Renal cortical epithelial cell (primary cell): ENCODE data around the gene TESMIN. TPM values are rescaled to one million over a fixed set of nuclear protein-coding genes. Genes with fewer than 3 reads are reported as not detected.

ENCODE experiments used
- DNase-seq: peaks from one replicate; pipeline ENCODE4 v3.0.0-alpha.2; 2011; ENCODE audit warnings: low read depth
- total RNA-seq: library from RNA; depleted of rRNA; stranded (reverse); fragments of >200 nt; gene quantifications from 2 replicates; pipeline ENCODE4 v1.2.3, GENCODE V29; 2014

The TESMIN gene
- total RNA-seq, 1 donor from 2014 or later = 2.9 TPM

GRCh38 chr11:68683536-68684384 is 67.6 kb downstream of the TESMIN start:
- no peak for DNase-seq

GRCh38 chr11:68683121-68683520 is 68.2 kb downstream of the TESMIN start:
- no peak for DNase-seq

DNA sequence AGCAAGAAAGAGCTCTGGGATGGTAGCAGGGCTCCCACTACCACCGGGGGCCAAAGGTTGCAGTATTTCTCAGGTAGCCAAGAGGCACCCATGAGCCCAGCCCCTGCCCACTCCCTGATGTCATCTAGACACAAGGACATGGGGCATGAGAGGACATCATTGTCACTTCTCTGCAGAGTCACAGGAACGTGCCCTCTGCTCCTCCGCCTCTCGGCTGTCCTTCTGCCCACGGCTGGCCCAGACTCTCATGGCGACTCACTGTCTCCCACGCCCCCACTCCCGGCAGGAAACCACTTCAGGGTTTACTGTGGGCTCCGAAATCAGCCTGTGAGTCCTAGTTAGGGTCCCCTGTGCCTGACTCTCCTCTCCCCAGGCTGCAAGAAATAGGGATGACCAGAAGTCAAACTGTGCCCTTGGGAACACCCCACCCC is 68.8 kb downstream of the TESMIN start:
- no peak for DNase-seq

DNA sequence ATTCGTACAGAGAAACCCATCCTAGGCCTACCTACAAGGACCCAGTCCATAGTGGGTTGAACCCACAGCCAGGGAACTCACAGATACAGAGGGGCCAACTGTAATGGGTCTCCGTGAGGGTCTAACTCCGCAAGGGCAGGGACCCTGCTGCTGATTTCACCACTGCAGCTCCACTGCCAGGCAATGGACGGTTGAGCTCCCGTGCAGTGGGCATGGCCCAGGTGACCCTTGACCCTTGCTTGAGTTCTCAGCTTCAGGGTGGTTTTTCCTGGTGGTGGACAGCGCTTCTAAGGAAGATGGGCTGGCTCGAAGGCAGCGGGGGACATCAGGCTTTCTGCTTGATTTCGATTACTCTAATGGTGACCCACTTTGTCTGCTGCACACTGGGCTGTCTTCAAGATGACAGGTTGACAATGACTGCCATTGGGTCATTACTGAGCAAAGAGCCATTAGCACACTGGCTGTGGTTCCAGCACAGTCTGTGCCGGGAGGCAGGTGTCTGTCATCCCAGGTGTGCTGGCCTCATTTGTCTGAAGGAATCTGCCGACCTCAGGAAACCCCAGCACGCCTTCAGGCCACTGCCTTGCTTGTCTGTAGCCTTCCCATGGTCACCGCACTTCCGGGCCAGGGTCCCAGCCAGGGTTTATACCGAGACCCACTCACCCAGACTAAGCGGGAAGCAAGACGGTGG is 70.6 kb downstream of the TESMIN start:
- DNase-seq = no peak

GRCh38 chr11:68678031-68678441 is 73.3 kb downstream of the TESMIN start:
- DNase-seq = no peak

DNA sequence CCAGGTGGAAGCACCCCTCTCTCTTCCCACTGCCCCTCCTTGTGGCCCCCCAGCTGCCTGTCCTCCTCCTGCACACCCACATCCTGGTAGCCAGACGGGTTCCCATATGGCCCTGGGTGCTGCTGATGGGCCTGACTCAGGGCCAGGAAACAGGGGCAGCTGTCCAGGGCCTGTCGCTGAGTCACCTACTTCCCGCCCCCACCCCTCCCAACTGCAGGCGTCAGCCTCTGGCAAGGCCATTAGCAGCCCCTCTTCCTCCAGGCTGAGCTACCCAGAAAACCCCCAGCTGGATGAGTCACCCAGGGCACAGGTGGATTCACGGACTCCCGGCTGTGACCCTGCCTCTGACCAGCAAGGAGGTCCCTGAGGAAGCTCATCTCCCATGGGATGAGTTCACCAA is 73.9 kb downstream of the TESMIN start:
- DNase-seq = peak; percentile 88

- DNase-seq = no peak
Measured at GRCh38 chr11:68674461-68674860, 76.9 kb downstream of the TESMIN start.

- no peak for DNase-seq
Measured at GRCh38 chr11:68673991-68674390, 77.3 kb downstream of the TESMIN start.

DNA sequence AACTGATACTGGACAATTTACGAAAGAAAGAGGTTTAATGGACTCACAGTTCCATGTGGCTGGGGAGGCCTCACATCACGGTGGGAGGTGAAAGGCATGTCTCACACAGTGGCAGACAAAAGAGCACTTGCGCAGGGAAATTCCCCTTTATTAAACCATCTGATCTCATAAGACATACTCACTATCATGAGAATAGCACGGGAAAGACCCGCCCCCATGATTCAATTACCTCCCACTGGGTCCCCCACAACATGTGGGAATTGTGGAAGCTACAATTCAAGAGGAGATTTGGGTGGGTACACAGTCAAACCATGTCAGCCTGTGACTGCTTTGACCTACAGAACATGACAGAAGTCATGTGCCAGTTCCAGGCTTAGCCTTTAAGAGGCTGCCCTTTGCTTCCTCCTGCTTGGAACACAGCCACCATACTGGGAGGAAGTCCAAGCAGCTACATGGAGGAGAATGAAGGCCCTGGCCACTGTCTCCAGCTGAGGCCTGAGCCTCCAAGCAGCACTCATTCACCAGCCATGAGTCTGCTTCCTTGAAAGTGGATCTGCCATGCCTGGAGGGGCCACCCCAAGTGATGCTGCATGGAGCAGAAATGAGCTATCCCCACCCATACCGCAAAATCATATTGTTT is 77.9 kb downstream of the TESMIN start:
- no peak for DNase-seq

DNA sequence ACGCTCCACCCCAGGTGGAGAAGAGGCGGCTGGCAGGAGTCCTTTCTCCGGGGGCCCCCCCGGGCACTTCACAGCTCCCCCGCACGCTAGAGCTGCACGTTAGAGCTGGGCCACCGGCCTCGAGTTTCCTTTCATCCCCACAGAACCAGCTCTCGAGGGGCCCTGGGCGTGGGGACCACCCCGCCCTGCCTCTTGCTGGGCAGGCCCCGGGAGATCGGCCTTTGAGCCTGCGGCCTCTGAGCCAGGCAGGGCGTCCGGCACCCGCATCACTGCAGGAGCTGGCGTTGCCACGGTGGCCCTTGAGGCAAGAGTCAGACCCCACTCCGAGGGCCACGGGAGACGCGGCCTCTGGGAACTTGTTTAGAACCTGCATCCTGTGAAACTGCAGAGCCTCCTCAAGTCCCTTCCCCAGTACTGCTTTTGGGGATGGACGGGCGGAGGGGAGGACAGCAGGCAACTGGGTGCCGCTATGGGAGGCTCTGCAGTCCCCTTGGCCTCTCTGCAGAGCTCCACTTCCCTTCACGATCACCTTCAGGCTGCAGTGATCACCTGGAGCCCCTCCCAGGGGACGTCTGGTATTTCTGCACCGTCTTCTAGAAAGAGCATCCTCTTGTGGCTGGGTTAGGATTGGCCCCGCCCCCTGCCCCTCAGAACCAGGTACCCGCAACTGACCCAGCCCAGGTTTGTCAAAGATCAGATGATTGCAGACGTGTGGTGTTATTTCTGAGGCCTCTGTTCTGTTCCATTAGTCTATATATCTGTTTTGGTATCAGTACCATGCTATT is 80.9 kb downstream of the TESMIN start:
- DNase-seq = no peak

DNA sequence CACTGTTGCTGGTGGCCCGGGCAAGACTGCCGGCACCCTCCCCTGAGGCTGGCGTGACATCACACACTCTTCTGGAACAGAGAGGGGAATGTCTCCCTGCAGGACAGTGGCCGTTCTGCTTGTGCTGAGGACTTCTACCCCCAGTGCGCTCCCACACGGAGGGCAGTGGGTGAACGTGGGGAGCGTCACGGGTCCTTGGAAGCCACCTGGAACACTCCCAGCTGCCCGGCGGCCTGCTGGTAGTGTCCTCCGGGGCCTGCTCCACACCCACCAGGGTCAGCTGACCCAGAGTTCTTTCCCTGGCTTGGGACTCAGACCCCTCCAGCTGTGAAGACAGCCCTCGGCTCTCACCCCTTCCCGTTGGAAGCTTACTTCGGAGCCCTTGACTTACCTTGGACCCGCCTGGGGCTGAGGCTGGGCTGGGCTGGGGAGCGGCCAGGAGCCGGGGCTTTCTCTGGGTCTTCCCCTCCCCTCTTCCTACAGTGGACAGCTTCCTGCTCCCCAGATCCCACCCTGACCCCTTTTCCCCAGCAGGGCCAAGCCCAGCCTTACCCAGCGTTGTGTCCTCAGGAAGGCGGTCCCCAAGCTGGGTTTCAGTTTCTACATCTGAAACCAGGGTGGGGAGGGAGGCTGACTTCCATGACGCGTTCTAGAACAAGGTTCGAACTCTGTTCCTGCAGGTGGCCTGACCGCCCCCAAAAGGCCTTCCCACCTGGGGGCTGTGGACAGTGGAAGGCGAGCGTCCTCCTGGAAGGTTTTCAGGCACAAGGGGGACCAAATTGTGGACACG is 81.8 kb downstream of the TESMIN start:
- DNase-seq = no peak

DNA sequence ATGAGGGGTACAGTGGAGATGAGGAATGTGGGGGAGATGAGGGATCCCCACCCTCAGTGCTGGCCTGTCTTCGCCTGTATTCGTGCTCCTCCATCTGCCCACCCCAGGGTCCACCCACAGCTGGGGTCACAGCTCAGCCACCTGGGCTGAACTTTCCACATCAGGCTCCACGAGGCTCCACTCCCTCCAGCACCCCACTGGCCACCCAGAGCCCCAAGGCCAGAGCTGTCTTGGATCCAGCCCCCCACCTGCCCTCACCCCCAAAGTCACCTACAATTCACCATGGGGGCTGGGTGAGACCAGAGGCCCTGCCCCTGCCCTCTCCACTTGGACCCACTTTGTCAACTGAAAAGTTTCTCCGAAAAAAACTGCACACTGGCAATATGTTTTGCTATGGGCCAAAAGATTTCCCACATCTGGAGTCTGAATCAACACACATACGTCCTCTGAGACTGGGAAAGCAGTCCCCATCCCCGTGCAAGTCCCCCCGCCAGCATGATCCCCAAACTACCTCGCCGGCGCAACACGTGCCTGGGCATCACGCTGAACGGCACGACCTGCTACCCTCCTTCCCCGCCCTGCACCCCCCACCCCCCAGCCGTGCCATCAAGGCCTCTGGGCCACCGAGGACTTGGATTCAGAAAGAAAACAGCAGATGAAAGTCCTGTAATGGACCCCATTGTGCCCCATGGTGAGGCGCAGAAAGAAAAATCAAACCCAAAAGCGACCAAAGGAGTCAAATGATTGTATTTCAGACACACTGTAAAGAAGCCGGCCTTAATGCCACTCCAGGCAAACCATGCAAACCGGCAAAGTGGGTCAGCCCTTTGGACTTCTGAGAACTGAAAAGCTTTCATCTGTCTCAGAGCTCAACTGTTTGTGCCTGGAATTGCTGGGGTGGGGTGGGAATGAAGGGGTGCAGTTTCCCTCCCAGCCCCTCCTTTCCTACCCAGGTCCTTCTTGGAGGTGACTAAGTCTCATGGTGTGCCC is 83.5 kb downstream of the TESMIN start:
- DNase-seq = no peak

GRCh38 chr11:68666849-68667248 is 84.5 kb downstream of the TESMIN start:
- no peak for DNase-seq

GRCh38 chr11:68665436-68665835 is 85.9 kb downstream of the TESMIN start:
- no peak for DNase-seq

DNA sequence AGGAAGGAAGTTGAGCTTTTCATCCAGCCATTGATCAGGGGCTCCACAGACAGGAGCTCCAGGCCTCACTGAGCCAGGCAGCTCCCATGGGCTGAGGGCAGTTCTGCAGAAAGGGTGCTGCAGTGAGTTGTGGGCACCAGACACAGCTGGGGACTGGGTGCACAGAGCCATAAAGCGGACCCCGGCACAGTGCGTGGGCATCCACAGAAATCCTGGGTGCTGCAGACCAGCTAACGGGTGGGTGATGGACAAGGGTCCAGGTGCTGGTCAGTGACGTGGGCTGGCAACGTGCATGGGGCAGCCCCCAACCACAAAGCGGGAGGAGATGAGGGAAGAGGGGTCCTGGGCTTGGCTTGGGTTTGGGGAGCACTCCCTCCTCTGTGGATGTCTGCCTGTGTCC is 86.4 kb downstream of the TESMIN start:
- DNase-seq = no peak

GRCh38 chr11:68664141-68664540 is 87.2 kb downstream of the TESMIN start:
- DNase-seq = no peak

GRCh38 chr11:68663482-68664010 is 87.8 kb downstream of the TESMIN start:
- no peak for DNase-seq

- DNase-seq = peak; percentile 11
Measured at GRCh38 chr11:68661697-68662603, 89.4 kb downstream of the TESMIN start.
